Endothelial cell of umbilical vein (primary cell): ENCODE measurements around the gene NT5C3A. TPM values are rescaled to one million over a fixed set of nuclear protein-coding genes. Genes with fewer than 3 reads are reported as not detected.

Source experiments
- BruUV-seq: library from RNA; stranded (reverse); fragments of 400-500 nt; replicated peaks from 2 replicates; lab custom pipeline; 2021; lab: Mats Ljungman, UMichigan
- CTCF ChIA-PET: fragments of 300-600, 350-600 bp; sonication (Branson Sonifier 250); formaldehyde crosslinking; loops from one replicate; lab custom pipeline; 2021; ENCODE audit warnings: antibody characterized with exemption, inconsistent platforms; lab: Charles Lee
- POLR2A ChIA-PET: fragments of 300-600, 350-600 bp; sonication (Branson Sonifier 250); formaldehyde crosslinking; loops from one replicate; lab custom pipeline; 2021; ENCODE audit warnings: antibody characterized with exemption, inconsistent platforms; lab: Charles Lee
- DNase-seq: peaks from one replicate; pipeline ENCODE4 v3.0.0-alpha.2; 2011; ENCODE audit warnings: low read depth, low spot score
- FAIRE-seq: peaks from 2 replicates; lab custom pipeline; 2011; peaks lifted over from hg19 to GRCh38; lab: Jason Lieb, UNC
- H2AFZ ChIP-seq: 2 replicates; pipeline ENCODE4 v1.6.0; 2012; ENCODE audit warnings: low read depth, low read length, control low read depth, inconsistent platforms
- H3K27ac ChIP-seq: 2 replicates; pipeline ENCODE4 v1.5.1; 2011; ENCODE audit warnings: low read depth, mild to moderate bottlenecking, control low read depth, low read length, moderate library complexity; ENCODE audit not compliant: insufficient read depth
- H3K27me3 ChIP-seq, 2 experiments: 2 replicates each; pipeline versions ENCODE4 v1.6.0 to v1.6.1; 2011; ENCODE audit warnings: low read length in 2 of 2, mixed read lengths in 1 of 2; ENCODE audit not compliant: control insufficient read depth in 2 of 2, insufficient read depth in 2 of 2
- H3K36me3 ChIP-seq, 2 experiments: 2 replicates in 1 of 2; 3 replicates in 1 of 2; pipeline ENCODE4 v1.5.1; 2011; ENCODE audit warnings: low read length in 2 of 2, mild to moderate bottlenecking in 1 of 2, moderate library complexity in 1 of 2; ENCODE audit not compliant: control insufficient read depth in 2 of 2, insufficient read depth in 2 of 2; ENCODE audit errors: extremely low read depth in 1 of 2
- H3K4me1 ChIP-seq: 3 replicates; pipeline ENCODE4 v1.5.1; 2011; ENCODE audit warnings: mild to moderate bottlenecking, low read length; ENCODE audit not compliant: control insufficient read depth, insufficient read depth; ENCODE audit errors: extremely low read depth
- H3K4me2 ChIP-seq: 2 replicates; pipeline ENCODE4 v1.6.1; 2011; ENCODE audit warnings: low read length, control low read depth, mixed read lengths; ENCODE audit not compliant: insufficient read depth
- H3K4me3 ChIP-seq, 3 experiments: fragments of 200-600 bp in 1 of 3; sonication (generic), shearing (Covaris generic) in 1 of 3; replicated peaks in 1 of 3; 2 replicates each; pipeline ENCODE4 v1.5.1; 2011 to 2016; ENCODE audit warnings: control low read depth in 3 of 3, low read length in 3 of 3, mild to moderate bottlenecking in 2 of 3, inconsistent platforms in 1 of 3, low read depth in 1 of 3, moderate library complexity in 1 of 3; ENCODE audit not compliant: insufficient read depth in 1 of 3
- H3K79me2 ChIP-seq: 2 replicates; pipeline ENCODE4 v1.6.0; 2012; ENCODE audit warnings: low read length, inconsistent platforms; ENCODE audit not compliant: control insufficient read depth, insufficient read depth
- H3K9ac ChIP-seq: replicated peaks from 2 replicates; pipeline ENCODE3; 2011; ENCODE audit warnings: low read length, control low read depth; ENCODE audit not compliant: insufficient read depth; ENCODE audit errors: extremely low read depth
- H3K9me1 ChIP-seq: replicated peaks from 3 replicates; pipeline ENCODE4 v1.6.0; 2011; ENCODE audit warnings: mild to moderate bottlenecking, low read length; ENCODE audit not compliant: control insufficient read depth, insufficient read depth; ENCODE audit errors: extremely low read depth
- H3K9me3 ChIP-seq: replicated peaks from 2 replicates; pipeline ENCODE4 v1.5.1; 2012; ENCODE audit warnings: low read length, inconsistent platforms; ENCODE audit not compliant: control insufficient read depth, insufficient read depth
- H4K20me1 ChIP-seq: replicated peaks from 2 replicates; pipeline ENCODE3; 2011; ENCODE audit warnings: mild to moderate bottlenecking, low read length; ENCODE audit not compliant: control insufficient read depth, insufficient read depth; ENCODE audit errors: extremely low read depth
- EZH2 ChIP-seq: IDR thresholded peaks from 2 replicates; pipeline ENCODE4 v1.6.1; 2012; ENCODE audit warnings: borderline replicate concordance, low read depth, mild to moderate bottlenecking, moderate library complexity, low read length, inconsistent platforms; ENCODE audit not compliant: severe bottlenecking
- FOS ChIP-seq: IDR thresholded peaks from 2 replicates; pipeline ENCODE4 v1.6.1; 2011; ENCODE audit warnings: mild to moderate bottlenecking, low read length, moderate library complexity, borderline replicate concordance; ENCODE audit not compliant: insufficient read depth
- GATA2 ChIP-seq: IDR thresholded peaks from 2 replicates; pipeline ENCODE4 v1.7.0; 2011; ENCODE audit warnings: low read depth, mild to moderate bottlenecking, moderate library complexity, mixed read lengths, low read length; ENCODE audit not compliant: insufficient read length, insufficient read depth
- JUN ChIP-seq: IDR thresholded peaks from 2 replicates; pipeline ENCODE4 v1.6.1; 2011; ENCODE audit warnings: borderline replicate concordance, low read depth; ENCODE audit not compliant: insufficient read length, insufficient read depth
- MYC ChIP-seq: IDR thresholded peaks from one replicate; pipeline ENCODE4 v1.6.1; 2011; ENCODE audit warnings: mild to moderate bottlenecking, low read depth, low read length
- POLR2A ChIP-seq: IDR thresholded peaks from 2 replicates; pipeline ENCODE4 v1.6.1; 2012; ENCODE audit warnings: low read depth, mild to moderate bottlenecking, control low read depth, low read length
- POLR2AphosphoS5 ChIP-seq: IDR thresholded peaks from 2 replicates; pipeline ENCODE4 v1.6.1; 2012; ENCODE audit warnings: low read depth, mild to moderate bottlenecking, control low read depth, low read length, moderate library complexity; ENCODE audit not compliant: insufficient read depth
- dilution Hi-C: fragments of 300-500 bp; cut with MboI; formaldehyde crosslinking; loops from one replicate; pipeline ENCODE4 v1.15.0; 2019; ENCODE audit warnings: low sequenced_read_pairs; ENCODE audit not compliant: extremely low pct_ligation_motif_present
- intact Hi-C: fragments of 100-400 bp; cut with micrococcal nuclease; formaldehyde crosslinking; loops from one replicate; pipeline ENCODE4 v1.10.0; 2022
- polyA plus RNA-seq, 4 experiments: library from polyadenylated mRNA; depleted of rRNA in 3 of 4; stranded (reverse) in 3 of 4; unstranded in 1 of 4; fragments of >200 nt; gene quantifications; 2 replicates each; pipeline versions ENCODE4 v1.2.1 to v1.2.3, GENCODE V29; 2011 to 2012; ENCODE audit warnings: missing spikeins in 1 of 4
- total RNA-seq: library from RNA; stranded (reverse); gene quantifications from 2 replicates; pipeline ENCODE4 v1.2.3, GENCODE V29; 2021
- TF ChIP-seq, protein P1 (sequence below): IDR thresholded peaks from 2 replicates; pipeline ENCODE4 v1.6.1; 2011; ENCODE audit not compliant: insufficient read depth, insufficient read length
- TF ChIP-seq, protein P2 (sequence below), 2 donors: IDR thresholded peaks; 1 replicate in 1 of 2; 2 replicates in 1 of 2; pipeline ENCODE4 v1.5.1; 2011; ENCODE audit warnings: low read length in 2 of 2, mild to moderate bottlenecking in 2 of 2, moderate library complexity in 2 of 2, control low read depth in 1 of 2, inconsistent platforms in 1 of 2, low read depth in 1 of 2; ENCODE audit not compliant: insufficient read depth in 1 of 2; ENCODE audit errors: extremely low read depth in 1 of 2

NT5C3A gene
- total and polyA plus RNA-seq, 2 donors (not counting 3 experiments of a cell fraction or from before 2014, with no cell fraction given) = 7.1 to 22.6 TPM

DNA sequence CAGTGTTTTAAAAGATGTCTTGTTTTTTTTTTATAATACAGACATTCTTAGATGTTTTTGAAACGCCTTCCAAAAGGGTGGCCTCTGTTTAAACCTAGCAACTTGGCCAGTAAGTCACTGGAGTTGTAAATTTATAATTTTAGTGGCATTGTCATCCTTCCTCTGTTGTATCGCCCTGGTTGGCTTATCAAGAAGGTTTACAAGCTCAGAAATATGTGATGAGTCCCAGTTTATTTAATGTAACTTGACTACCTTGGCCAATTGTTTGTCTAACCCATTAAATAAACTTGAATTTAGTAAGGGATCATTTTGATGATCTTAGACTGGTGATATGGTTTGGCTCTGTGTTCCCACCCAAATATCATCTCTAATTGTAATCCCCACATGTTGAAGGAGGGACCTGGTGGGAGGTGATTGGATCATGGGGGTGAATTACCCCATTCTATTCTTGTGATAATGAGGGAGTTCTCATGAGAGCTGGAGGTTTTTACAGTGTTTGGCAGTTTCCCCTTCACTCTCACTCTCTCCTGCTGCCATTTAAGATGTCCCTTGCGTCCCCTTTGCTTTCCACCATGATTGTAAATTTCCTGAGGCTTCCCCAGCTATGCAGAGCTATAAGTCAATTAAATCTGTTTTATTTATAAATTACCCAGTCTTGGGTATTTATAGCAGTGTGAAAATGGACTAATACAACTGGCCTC lies 13.4 kb upstream of the NT5C3A start:
- no peak for TF ChIP-seq MYC
- TF ChIP-seq, protein P1, sequence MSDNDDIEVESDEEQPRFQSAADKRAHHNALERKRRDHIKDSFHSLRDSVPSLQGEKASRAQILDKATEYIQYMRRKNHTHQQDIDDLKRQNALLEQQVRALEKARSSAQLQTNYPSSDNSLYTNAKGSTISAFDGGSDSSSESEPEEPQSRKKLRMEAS = no peak
- no peak for TF ChIP-seq POLR2A
- TF ChIP-seq, protein P2, sequence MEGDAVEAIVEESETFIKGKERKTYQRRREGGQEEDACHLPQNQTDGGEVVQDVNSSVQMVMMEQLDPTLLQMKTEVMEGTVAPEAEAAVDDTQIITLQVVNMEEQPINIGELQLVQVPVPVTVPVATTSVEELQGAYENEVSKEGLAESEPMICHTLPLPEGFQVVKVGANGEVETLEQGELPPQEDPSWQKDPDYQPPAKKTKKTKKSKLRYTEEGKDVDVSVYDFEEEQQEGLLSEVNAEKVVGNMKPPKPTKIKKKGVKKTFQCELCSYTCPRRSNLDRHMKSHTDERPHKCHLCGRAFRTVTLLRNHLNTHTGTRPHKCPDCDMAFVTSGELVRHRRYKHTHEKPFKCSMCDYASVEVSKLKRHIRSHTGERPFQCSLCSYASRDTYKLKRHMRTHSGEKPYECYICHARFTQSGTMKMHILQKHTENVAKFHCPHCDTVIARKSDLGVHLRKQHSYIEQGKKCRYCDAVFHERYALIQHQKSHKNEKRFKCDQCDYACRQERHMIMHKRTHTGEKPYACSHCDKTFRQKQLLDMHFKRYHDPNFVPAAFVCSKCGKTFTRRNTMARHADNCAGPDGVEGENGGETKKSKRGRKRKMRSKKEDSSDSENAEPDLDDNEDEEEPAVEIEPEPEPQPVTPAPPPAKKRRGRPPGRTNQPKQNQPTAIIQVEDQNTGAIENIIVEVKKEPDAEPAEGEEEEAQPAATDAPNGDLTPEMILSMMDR (IDR thresholded peaks at IDR 0.05; ENCODE audit: extremely low read depth in 1 of 2, insufficient read depth in 1 of 2, low read depth in 1 of 2, low read length in 2 of 2) = no peak
- no peak for TF ChIP-seq JUN
- no peak for TF ChIP-seq FOS
- TF ChIP-seq POLR2AphosphoS5 = no peak
- TF ChIP-seq GATA2 = no peak
- no peak for TF ChIP-seq EZH2
- H3K9ac ChIP-seq = no peak overlapping the region
- DNase-seq (no peak), FAIRE-seq (no peak)
- H3K9me3 ChIP-seq = no peaks in the 10 kb centered on the region
- dilution Hi-C loops = no loop called here
- POLR2A ChIA-PET = no interaction called here
- H3K79me2 ChIP-seq = no peaks in the 10 kb centered on the region
- H3K4me2 ChIP-seq = no peak overlapping the region
- peaks cover 10% of the 10 kb centered on the region for H3K4me1 ChIP-seq
- CTCF ChIA-PET = no interaction called here
- H4K20me1 ChIP-seq = no peaks in the 10 kb centered on the region
- H3K36me3 ChIP-seq = no peaks in the 10 kb centered on the region
- no peaks in the 10 kb centered on the region for H3K9me1 ChIP-seq
- H3K27me3 ChIP-seq = peaks cover 17 to 36% of the 10 kb centered on the region in 2 experiments
- intact Hi-C loops = no loop called here
- H3K4me3 ChIP-seq = no peak overlapping the region
- BruUV-seq = no TSS peak
- H2AFZ ChIP-seq = no peak overlapping the region
- H3K27ac ChIP-seq = no peak overlapping the region
